Left renal cortex interstitium (tissue), 4 donors: Measurements from ENCODE around the gene CNOT6L. TPM values are rescaled to one million over a fixed set of nuclear protein-coding genes. Genes with fewer than 3 reads are reported as not detected.

Experiments used
- DNase-seq, 4 donors: peaks; one replicate each; pipeline ENCODE4 v3.0.0-alpha.2; 2013; ENCODE audit warnings: low read depth in 4 of 4, low spot score in 2 of 4, missing footprints in 1 of 4
- polyA plus RNA-seq, 4 donors: library from polyadenylated mRNA; unstranded; fragments of 120-200 nt; gene quantifications; one replicate each; pipeline ENCODE4 v1.2.1, GENCODE V29; 2013; ENCODE audit not compliant: insufficient read length in 4 of 4

The CNOT6L gene
- polyA plus RNA-seq, 4 donors = 28.6 to 41.3 (median 34.0) TPM

DNA sequence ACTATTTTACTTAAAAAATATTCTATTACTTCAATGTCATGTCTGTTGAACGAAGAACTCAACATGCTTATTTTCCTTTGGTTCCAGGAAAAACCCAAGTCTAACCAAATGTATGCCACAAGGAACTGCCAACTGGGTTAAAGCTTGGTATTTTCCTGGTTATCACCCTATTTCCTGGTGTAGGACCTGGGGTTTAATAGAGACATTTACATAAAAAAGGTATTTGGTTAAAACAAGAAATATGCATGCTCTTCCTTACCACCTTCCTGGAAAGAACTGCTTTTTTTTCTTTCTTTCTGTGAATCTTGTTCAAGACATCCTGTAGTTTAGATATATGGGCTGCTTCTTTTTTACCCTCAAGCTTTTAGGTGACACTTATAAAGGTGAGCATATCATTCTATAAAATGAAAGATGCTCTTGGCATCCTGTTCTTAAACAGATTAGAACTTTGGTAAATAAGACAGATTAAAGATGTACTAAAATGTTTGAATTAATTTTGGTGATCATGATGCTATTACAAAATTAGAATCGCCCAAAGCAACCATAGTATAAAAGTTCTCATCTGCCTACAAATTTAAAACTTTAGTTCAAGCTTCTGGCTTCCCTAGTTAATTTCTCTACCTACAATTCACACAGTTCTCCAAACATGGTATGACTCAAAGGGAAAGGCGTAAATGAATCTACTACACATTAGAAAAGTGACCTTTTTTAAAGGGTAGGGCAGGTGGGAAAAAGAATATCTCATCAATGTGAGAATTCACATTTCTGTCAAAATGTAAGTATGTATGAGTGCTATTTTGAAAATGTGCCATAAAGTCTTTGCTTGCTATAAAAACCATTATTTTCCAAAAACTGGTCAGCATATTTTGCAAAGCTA lies 103.5 kb downstream of the CNOT6L start:
- DNase-seq = no peak

DNA sequence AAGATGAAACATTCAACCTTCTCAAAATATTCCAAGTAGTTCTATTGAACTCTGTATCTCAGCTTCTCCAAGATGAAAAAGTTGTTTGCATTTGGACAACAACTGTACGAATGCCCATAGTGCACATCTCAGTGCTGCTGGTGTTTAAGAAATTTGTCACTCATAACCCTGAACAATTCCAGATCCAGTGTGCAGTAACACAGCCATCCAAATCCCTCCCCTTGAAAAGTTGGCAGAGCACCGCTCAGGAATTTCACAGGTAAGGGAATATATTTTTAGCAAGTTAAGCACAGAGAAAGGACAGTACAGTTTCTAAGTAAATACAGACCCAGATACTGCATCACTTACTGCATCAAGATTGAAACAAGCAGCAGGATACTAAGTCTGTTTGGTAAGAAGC lies 104.7 kb downstream of the CNOT6L start:
- no peak for DNase-seq

DNA sequence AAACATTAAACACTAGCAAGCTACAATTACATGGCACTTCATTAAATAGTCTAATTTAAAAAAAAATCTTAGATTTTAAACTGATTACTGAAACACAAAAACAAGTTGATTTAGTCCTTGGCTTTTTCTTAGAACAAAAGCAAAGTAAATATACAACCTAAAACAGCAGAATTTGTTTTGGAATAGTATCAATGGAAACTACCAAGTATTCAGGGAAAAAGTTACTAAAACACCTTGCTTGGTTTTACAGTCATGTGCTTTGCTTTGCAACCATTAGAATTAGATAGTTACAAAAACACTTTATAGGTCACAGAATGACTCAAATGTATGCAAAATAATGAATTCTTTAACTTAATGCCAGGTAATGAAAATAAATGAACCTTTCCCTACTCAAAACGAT lies 105.3 kb downstream of the CNOT6L start:
- DNase-seq = no peak

DNA sequence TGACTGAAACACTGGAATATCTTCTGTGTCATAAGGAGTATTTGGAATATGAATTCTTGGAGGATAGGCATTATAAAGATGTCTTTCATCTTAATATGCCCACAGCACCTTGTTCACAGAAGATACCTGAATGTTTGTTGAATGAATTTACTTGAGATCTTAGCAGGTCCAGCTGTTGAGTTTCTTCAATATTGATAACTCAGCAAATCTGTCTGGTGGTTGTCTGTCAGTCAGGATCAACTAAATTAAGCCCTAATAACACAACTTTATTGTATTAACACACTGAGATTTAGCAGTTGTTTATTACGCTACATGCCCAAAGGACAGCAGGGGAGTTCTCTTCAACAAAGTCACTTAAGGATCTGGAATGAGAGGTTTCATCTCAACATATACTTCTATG lies 106.5 kb downstream of the CNOT6L start:
- DNase-seq = no peak

DNA sequence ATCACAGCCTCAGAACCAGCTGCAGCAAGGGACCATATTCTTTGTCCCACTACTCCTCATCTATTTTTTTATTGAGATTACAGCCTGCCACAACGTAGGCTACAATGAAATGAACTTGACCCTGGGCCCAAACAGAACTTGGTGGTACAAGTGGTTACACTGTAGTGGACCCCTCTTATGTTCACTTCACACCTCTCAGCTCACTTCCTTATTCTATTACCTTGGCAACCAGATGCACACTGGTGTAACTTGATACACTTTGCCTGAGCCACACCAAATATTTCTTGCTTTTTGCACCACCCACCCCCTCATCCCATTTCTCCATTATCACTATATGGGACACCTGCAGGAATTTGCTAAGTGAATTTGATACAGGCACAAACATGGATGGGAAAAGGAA lies 107.7 kb downstream of the CNOT6L start:
- no peak for DNase-seq

DNA sequence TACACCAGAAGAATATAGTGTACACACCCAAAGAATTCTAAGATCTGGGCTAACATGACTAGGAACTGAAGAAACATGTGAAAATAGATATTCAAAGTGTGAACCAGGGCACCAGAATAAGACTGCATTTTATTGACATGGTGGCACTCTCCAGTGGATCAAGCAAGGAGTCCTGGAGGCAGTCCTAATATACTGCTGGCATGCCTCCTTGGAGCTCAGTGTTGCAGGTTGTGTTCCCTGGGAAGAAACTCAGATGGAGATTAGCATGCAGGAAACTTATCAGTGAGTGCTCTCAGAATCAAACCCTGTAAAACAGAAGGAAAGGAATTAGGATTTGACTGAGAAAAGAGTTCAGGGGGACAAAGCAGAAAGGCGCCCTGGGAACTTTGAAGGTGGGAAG lies 108.5 kb downstream of the CNOT6L start:
- DNase-seq = no peak

DNA sequence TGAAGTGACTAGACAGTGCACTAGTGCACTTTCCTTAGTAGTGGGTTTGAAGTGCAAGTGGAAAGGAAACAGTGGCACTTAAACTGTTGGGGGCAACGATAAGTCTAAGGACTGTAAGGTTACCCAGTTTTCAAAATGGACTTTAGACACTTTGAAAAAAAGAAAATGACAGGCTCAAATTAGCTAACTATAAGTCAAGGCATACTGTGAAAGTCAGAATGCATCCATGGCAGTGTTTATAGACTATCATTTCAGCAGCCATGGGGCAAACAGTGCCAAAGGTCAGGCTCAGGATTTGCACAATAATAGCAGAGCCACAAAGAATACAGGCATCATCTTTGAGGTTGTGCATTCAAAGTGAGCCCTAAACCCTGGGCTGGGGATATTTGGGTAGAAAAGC lies 109.1 kb downstream of the CNOT6L start:
- DNase-seq = no peak

- DNase-seq = no peak
Observed at GRCh38 chr4:77706717-77707116, 112.5 kb downstream of the CNOT6L start.

DNA sequence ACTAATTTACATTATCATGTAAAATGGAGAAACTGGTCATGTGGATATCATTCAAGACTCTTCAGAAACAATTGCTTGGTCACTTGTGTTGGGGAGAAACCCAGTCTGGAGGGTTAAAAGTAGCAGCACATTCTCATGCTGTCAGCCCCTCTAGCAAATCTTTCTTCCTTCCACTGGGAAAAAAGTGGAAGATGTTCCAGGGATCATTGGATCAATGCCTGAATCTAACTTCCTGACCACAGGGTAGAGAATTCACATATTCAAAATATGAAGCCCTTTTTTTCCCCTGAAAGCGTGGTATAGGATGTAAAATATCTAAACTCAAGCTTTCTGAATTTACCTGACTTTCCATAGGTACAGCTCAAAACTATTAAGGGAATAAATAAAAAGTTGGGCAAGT lies 115.5 kb downstream of the CNOT6L start:
- DNase-seq = no peak

- no peak for DNase-seq
Observed at GRCh38 chr4:77701121-77701520, 118.0 kb downstream of the CNOT6L start.

- DNase-seq = peak; percentile 60 to 75 (median 67)
Observed at GRCh38 chr4:77699731-77700210, 119.4 kb downstream of the CNOT6L start.

GRCh38 chr4:77697860-77698590 lies 121.1 kb downstream of the CNOT6L start:
- peak in 1 of 4 donors; percentile 23 for DNase-seq

DNA sequence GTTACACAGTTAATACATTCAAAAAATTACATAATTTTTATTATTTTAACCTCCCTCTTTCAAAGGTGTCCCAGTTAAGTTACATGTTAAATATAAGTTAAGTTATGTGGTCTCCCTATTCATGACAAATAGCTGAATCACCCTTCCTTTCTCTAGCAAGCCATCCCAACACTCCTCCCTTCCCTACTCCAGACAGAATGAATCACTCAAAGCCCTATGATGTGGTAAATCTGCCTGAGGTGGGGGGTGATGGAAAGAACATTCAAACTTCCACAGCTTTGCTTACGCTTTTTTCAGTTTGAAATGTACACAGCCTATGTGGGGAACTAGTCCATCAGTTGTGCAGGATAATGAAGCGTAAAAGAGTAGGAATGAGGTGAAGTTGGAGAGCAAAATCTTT lies 123.4 kb downstream of the CNOT6L start:
- DNase-seq = no peak

- no peak for DNase-seq
Observed at GRCh38 chr4:77692847-77693432, 126.2 kb downstream of the CNOT6L start.

DNA sequence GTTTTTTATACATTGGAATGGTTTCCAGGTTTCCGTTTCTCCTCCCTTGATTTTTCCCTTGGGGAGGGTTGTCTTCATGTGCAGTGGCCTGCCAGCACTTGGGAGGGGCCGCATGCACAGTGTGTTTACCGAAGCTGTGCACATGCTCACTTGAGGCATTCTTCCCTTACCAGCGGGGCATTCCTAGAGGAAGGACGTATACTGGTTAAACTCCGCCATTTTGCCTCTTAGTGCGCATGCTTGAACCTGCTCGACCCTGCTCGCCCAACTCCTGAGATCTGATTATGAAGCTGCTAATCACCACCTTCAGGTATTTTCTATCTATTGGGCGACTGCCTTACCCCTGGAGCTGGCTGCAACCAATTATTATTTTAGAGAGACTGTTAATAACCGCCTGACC lies 137.4 kb downstream of the CNOT6L start:
- no peak for DNase-seq

GRCh38 chr4:77676842-77677241 lies 142.3 kb downstream of the CNOT6L start:
- DNase-seq = no peak

DNA sequence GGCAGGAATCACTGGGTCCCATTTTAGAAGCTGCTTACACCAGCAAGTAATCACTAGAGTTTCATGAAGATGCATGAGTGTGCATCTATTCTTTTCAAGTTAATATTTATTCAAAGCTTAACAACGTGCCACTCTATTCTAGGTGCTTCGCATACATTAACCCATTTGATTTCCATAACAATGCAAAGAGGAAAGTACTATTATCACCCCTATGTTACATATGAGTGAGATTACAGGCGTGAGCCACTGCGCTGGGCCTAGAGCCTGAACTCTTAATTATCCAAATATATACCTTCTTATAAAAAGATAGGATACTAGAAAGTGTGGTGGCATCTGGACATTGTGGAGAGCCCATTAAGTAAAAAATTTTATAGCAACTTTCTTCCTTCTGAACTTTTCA lies 148.1 kb downstream of the CNOT6L start:
- no peak for DNase-seq

DNA sequence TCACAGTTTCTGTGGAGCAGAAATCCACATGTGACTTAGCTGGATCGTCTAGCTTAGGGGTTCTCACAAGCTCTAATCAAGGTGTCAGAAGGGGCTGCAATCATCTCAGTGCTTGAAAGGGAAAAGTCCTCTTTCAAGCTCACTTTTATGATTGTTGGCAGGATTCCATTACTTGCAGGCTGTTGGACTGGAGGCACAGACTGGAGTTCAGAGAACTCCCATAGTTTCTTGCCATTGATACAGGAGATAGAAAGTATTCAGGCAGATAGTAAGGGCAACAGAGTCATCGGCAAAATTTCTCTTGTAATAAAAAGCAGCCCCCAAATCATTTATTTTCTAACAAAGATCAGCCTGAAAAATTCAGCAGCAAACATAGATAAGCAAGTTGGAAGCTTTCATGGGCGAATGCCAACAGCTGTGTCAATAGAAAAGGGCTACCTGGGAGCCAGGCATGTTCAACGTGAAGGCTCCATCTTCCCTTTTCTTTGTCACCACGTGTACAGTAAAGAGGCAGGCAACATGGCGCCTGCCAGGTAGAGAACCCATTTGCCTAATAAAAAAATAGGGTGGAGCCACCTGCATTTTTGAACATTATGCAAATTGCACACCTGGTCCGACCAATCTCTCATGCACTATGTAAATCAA lies 149.1 kb downstream of the CNOT6L start:
- no peak for DNase-seq

DNA sequence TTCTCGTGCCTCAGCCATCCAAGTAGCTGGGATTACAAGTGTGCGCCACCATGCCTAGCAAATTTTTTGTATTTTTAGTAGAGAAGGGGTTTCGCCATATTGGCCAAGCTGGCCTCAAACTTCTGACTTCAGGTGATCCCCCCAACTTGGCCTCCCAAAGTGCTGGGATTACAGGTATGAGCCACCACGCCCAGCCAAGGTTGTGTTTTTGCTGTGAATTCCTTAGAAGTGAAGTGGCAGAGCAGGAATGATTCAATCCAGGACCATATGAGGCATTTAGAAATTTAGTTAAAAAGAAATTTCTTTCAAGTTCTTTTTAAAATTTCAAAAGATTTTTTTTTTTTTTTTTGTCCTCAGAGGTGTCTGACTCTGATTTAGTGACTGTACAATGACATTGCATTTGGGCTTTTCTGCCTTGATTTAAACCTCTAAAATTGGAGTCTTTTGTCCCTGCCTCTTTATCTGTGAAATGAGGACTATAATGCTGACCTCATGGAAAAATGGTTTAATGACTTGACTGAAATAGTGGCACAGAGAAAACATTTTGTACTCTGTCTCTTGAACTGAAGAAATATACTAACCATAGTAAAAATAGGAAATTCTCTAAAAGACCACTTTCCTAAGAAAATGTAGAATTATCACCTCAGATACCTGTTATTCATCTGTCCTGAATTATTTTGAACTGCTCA lies 153.6 kb downstream of the CNOT6L start:
- DNase-seq = no peak
